Right lobe of liver (tissue), 4 donors: Measurements from ENCODE around the gene TOM1L2.

Experiments used
- CTCF ChIP-seq, 4 donors: fragments of 200-600 bp in 3 of 4; fragments of 450-650 bp in 1 of 4; IDR thresholded peaks; one replicate each; pipeline versions ENCODE4 v1.5.1 to v1.8.0; 2016 to 2022; ENCODE audit warnings: antibody characterized with exemption in 4 of 4, mild to moderate bottlenecking in 2 of 4
- POLR2A ChIP-seq: fragments of 450-650 bp; IDR thresholded peaks from one replicate; pipeline ENCODE4 v1.6.1; 2017; ENCODE audit warnings: antibody characterized with exemption, mild to moderate bottlenecking
- donor health status: DM: no; HTN: no; CAD: no.
- donor health status: DM: no; HTN: no; CAD: no.
- donor health status: DM: no; HTN: yes; CAD: no.

- no peak for TF ChIP-seq POLR2A
- TF ChIP-seq CTCF (IDR thresholded peaks at IDR 0.05) = no peak
These were observed 130.6 kb downstream of the TOM1L2 start for GRCh38 chr17:17841601-17842025.
